Mucosa of descending colon (tissue), 3 donors: ENCODE results near the gene BUD23. TPM values are rescaled to one million over a fixed set of nuclear protein-coding genes. Genes with fewer than 3 reads are reported as not detected.
A peak's percentile ranks its signal among the peaks of the same experiment; 100 is the strongest.

ENCODE experiments used
- ATAC-seq: fragments of 200-7000 bp; cut with Tn5 transposase; one replicate; pipeline ENCODE4 v1.9.1; 2020; ENCODE audit warnings: mild to moderate bottlenecking, moderate library complexity
- DNase-seq, 3 donors: peaks; one replicate each; pipeline ENCODE4 v3.0.0-alpha.2; 2020
- H3K36me3 ChIP-seq: fragments of 200-600 bp; one replicate; pipeline ENCODE4 v1.8.0; 2021; ENCODE audit warnings: low read depth, mild to moderate bottlenecking
- H3K4me1 ChIP-seq: fragments of 200-600 bp; one replicate; pipeline ENCODE4 v1.8.0; 2021; ENCODE audit warnings: low read depth, mild to moderate bottlenecking
- H3K4me3 ChIP-seq: fragments of 200-600 bp; one replicate; pipeline ENCODE4 v1.8.0; 2021; ENCODE audit warnings: mild to moderate bottlenecking
- H3K9me3 ChIP-seq: fragments of 200-600 bp; one replicate; pipeline ENCODE4 v1.8.0; 2021; ENCODE audit warnings: mild to moderate bottlenecking
- intact Hi-C, 2 donors: fragments of 100-400 bp; cut with DNase I in 1 of 2; cut with micrococcal nuclease in 1 of 2; formaldehyde crosslinking; loops; one replicate each; pipeline versions ENCODE4 v1.11.0 to v1.11.1; 2022; cut with DNase I, micrococcal nuclease
- total RNA-seq, 3 donors: library from RNA; stranded (reverse); fragmentation: NEBNext Ultra II Directional in 2 of 3; extraction: Animal tissue kit (Norgen Biotek cat#: 25700) in 2 of 3; gene quantifications; one replicate each; pipeline versions ENCODE4 v1.2.1 to v1.2.4, GENCODE V29; 2021 to 2023
- TF ChIP-seq, protein P1 (sequence below): fragments of 200-600 bp; IDR thresholded peaks from one replicate; pipeline ENCODE4 v1.8.0; 2022; ENCODE audit warnings: antibody characterized with exemption, mild to moderate bottlenecking
- donor health status: DM: no; HTN: no; CAD: no; lungs with moderate emphysema.
- donor health status: DM: no; HTN: no; CAD: no.
- donor health status: DM: no; HTN: yes; CAD: no.

Gene BUD23
- total RNA-seq, 3 donors from 2014 or later: 38.4 to 61.2 (median 43.0) TPM

DNA sequence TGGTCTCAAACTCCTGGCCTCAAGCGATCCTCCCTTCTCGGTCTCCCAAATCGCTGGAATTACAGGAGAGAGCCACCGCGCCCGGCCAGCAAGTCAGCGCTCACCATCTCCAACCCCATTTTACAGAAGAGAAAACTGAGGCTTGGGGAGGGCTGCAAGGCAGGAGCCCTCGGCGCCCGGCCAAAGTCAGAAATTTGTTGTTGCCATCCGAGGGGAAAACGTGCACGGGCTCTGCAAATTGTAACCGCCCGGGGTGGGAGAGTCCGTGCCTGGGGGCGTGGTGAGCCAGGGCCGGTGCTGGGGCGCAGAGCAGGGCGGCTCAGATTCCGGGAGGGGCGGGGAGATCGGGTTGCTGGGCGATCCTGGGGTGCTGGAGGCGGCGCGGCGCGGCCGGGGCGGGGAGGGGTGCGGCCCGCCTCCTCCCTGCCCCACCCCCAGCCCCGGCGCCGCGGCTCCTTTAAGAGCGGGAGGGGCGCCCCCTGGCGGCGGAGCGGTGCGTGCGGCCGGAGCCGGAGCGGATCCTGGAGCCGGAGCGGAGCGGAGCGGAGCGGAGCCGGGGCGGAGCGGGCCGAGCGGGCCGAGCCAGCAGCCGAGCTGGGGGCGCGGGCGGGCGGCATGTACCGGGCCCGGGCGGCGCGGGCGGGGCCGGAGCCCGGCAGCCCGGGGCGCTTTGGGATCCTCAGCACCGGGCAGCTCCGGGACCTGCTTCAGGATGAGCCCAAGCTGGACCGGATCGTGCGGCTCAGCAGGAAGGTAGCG lies 15.9 kb upstream of the BUD23 start, which contains the start of gene VPS37D:
Gene VPS37D (plus strand): TSS at position 488 of the 759 bp plus-strand sequence. CDS start 128 bp downstream, at position 616.
- Histone ChIP-seq H3K36me3 (no peaks in the 10 kb centered on the region), H3K4me1 (peaks cover 5% of the 10 kb centered on the region), H3K4me3 (peak within 1 kb of the TSS; percentile 17), H3K9me3 (no peaks in the 10 kb centered on the region)
- TF ChIP-seq, protein P1, sequence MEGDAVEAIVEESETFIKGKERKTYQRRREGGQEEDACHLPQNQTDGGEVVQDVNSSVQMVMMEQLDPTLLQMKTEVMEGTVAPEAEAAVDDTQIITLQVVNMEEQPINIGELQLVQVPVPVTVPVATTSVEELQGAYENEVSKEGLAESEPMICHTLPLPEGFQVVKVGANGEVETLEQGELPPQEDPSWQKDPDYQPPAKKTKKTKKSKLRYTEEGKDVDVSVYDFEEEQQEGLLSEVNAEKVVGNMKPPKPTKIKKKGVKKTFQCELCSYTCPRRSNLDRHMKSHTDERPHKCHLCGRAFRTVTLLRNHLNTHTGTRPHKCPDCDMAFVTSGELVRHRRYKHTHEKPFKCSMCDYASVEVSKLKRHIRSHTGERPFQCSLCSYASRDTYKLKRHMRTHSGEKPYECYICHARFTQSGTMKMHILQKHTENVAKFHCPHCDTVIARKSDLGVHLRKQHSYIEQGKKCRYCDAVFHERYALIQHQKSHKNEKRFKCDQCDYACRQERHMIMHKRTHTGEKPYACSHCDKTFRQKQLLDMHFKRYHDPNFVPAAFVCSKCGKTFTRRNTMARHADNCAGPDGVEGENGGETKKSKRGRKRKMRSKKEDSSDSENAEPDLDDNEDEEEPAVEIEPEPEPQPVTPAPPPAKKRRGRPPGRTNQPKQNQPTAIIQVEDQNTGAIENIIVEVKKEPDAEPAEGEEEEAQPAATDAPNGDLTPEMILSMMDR: peak; percentile 87
- peak; percentile 98 for ATAC-seq
- intact Hi-C loops: no loop called here
- DNase-seq: peak; percentile 93 to 97 (median 96)

DNA sequence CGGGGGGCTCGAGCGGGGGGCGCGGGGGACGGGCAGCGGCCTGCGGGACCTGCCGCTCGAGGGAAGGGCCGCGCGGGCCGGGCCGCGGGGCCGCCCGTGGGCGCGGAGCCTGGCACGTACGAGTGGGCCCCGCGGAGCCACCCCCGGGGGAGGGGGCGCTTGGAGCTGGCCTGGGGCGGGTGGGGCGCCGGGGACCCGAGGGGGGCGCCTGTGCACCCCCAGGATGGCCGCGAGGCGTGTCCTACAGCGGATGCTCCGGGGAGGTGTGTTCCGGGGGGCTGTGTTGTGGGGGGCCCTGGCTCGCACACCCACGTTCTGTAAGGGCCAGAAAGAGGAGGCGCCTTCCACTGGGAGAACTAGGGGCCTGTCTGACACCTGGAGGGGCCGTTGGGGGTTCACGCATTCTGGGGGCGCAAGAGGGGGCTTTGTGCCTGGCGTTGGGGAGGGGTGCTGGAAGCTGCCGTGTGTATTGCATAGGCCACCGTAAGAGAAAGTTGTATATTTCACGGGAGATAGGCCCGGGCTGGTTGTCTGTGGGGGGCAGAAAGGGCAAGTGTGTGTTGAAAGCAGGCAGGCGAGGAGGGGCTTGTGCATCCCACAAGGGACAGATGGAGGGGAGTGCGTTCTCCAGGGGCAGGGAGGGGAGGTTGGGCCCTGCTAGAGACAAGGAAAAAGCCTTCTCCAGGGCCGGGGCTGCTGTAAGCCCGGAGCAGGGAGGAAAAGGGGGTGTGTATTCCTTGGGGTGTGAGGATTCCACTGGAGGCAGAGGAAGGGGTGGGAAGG lies 15.1 kb upstream of the BUD23 start:
- ATAC-seq (no peak), DNase-seq (no peak)
- Histone ChIP-seq H3K4me1 (peaks cover 5% of the 10 kb centered on the region), H3K4me3 (peak overlapping the region; percentile 17), H3K9me3 (no peaks in the 10 kb centered on the region), H3K36me3 (no peaks in the 10 kb centered on the region)
- TF ChIP-seq, protein P1: no peak
- intact Hi-C loops: no loop called here

DNA sequence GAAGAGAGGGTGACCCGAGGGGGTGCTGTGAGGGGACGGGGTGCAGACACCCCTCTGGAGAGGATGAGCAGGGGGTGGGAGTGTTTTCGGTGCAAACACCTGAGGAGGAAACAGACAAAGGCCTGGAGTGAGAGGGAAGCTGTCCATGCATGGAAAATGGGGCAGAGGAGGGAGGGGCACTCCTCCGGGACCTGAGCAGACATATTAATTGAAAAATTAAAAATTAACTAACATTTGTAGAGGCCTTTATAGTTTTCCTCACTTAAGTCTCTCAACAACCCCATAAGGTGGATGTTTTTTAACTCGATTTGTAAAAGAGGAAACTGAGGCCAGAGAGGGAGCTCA lies 14.5 kb upstream of the BUD23 start:
- Histone ChIP-seq H3K36me3 (no peaks in the 10 kb centered on the region), H3K9me3 (no peaks in the 10 kb centered on the region), H3K4me1 (peaks cover 5% of the 10 kb centered on the region), H3K4me3 (no peak overlapping the region)
- TF ChIP-seq, protein P1: no peak
- intact Hi-C loops: no loop called here
- DNase-seq (no peak), ATAC-seq (no peak)

DNA sequence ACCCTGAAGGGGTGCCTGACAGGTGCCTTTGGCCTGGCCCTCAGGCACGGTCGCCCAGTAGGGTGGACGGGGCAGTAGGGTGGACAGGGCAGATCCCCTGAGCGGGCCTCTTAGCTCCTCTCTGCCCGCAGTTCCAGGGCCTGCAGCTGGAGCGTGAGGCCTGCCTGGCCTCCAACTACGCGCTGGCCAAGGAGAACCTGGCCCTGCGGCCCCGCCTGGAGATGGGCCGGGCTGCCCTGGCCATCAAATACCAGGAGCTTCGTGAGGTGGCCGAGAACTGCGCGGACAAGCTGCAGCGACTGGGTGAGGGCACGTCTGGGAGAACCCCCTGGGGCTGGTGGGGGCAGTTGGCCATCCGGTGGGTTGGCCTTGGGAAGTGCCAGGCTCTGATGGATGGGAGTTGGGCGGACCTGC lies 14.1 kb upstream of the BUD23 start:
- Histone ChIP-seq H3K36me3 (no peaks in the 10 kb centered on the region), H3K4me3 (no peak overlapping the region), H3K9me3 (no peaks in the 10 kb centered on the region), H3K4me1 (peaks cover 5% of the 10 kb centered on the region)
- DNase-seq: no peak
- TF ChIP-seq, protein P1: no peak
- no peak for ATAC-seq
- intact Hi-C loops: no loop called here

DNA sequence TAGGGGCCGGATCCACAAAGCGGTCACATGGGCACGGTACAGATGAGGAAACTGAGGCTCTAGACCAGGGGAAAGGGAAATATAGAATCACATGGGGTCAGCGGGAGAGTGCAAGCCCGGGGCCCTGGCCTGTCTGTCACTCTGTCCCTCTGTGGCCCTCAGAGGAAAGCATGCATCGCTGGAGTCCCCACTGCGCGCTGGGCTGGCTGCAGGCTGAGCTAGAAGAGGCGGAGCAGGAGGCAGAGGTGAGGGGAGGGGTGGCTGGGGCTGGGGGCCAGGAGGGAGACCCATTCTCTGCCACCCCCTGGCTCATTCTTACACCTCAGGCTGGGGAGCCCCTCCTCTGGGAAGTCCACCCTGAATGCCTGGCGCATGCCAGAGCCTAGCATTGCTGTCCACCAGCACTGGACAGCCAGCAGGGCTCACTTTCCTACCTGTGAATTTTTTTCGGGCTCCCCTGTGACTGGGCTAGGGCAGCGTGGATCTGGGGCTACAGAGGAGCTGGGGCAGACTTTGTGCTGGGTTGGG lies 13.5 kb upstream of the BUD23 start:
- ATAC-seq (no peak), DNase-seq (no peak)
- H3K4me1 ChIP-seq: peaks cover 5% of the 10 kb centered on the region
- no peaks in the 10 kb centered on the region for H3K9me3 ChIP-seq
- no peak overlapping the region for H3K4me3 ChIP-seq
- H3K36me3 ChIP-seq: no peaks in the 10 kb centered on the region
- intact Hi-C loops: loop anchor here in 1 of 2 donors (10.0 kb wide), 1 partner anchor 65 kb away; no protein-coding TSS in a partner anchor
- TF ChIP-seq, protein P1: no peak
